ENCODE results near the gene PDE2A.

- no peak for TF ChIP-seq POLR2AphosphoS5 (IDR thresholded peaks at IDR 0.05; ENCODE audit: low read depth, low read length)
- TF ChIP-seq POLR2A (IDR thresholded peaks at IDR 0.05; ENCODE audit: low read depth, low read length), result no peak
- TF ChIP-seq TAF1 (IDR thresholded peaks at IDR 0.05; ENCODE audit: borderline replicate concordance, low read depth, low read length), result no peak
Measured at GRCh38 chr11:72636376-72636775, 37.8 kb downstream of the PDE2A start.
